Subcutaneous abdominal adipose tissue (tissue), 5 donors: ENCODE measurements around the gene ANKS1A.

Experiments used
- H3K27ac ChIP-seq: one replicate; pipeline ENCODE4 v1.7.0; 2013; ENCODE audit warnings: low read depth, mild to moderate bottlenecking, inconsistent platforms, low read length, moderate library complexity
- H3K27me3 ChIP-seq, 5 donors: one replicate each; pipeline ENCODE4 v1.7.0; 2013; ENCODE audit warnings: low read length in 5 of 5, inconsistent platforms in 1 of 5; ENCODE audit not compliant: control insufficient read depth in 5 of 5, insufficient read depth in 4 of 5
- H3K36me3 ChIP-seq, 5 donors: one replicate each; pipeline ENCODE4 v1.7.0; 2013; ENCODE audit warnings: low read length in 5 of 5; ENCODE audit not compliant: control insufficient read depth in 5 of 5, insufficient read depth in 5 of 5
- H3K4me1 ChIP-seq, 5 donors: one replicate each; pipeline ENCODE4 v1.7.0; 2013; ENCODE audit warnings: low read length in 5 of 5, mild to moderate bottlenecking in 3 of 5, moderate library complexity in 1 of 5; ENCODE audit not compliant: control insufficient read depth in 5 of 5, insufficient read depth in 5 of 5
- H3K4me3 ChIP-seq, 5 donors: one replicate each; pipeline ENCODE4 v1.7.0; 2013; ENCODE audit warnings: low read length in 5 of 5, low read depth in 1 of 5
- H3K9ac ChIP-seq, 5 donors: one replicate each; pipeline ENCODE4 v1.7.0; 2013; ENCODE audit warnings: low read length in 5 of 5, mild to moderate bottlenecking in 4 of 5, moderate library complexity in 3 of 5
- H3K9me3 ChIP-seq, 5 donors: one replicate each; pipeline ENCODE4 v1.7.0; 2013; ENCODE audit warnings: low read length in 5 of 5; ENCODE audit not compliant: control insufficient read depth in 5 of 5
- donor health status: healthy.
- donor health status: healthy.
- donor health status: healthy.
- donor health status: healthy.
- donor health status: healthy.

Gene ANKS1A

DNA sequence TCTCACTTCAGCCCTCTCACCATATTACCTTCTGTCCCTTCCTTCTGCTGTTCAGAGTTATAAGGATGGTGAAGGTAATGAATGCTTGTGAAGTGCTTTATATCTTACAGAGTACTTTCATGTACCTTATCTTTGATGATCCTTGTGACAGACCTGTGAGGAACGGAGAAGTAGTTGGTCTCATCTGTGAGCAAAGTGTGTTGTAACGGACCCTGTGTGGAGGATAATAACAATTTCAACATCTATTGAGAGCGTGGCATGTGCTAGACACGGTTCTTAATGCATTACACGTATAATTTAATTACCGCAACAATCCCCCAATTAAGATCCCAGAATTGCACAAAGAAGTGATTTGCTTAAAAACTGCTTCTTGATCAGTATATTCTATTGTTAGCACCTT is 124.6 kb downstream of the ANKS1A start:
- Histone ChIP-seq H3K36me3 (peaks cover 0 to 10% (median 0%) of the 10 kb centered on the region in 5 donors), H3K9me3 (no peaks in the 10 kb centered on the region), H3K4me1 (peaks cover 12 to 45% (median 37%) of the 10 kb centered on the region in 5 donors), H3K27me3 (no peaks in the 10 kb centered on the region), H3K4me3 (no peak overlapping the region), H3K27ac (no peak overlapping the region), H3K9ac (no peak overlapping the region)

DNA sequence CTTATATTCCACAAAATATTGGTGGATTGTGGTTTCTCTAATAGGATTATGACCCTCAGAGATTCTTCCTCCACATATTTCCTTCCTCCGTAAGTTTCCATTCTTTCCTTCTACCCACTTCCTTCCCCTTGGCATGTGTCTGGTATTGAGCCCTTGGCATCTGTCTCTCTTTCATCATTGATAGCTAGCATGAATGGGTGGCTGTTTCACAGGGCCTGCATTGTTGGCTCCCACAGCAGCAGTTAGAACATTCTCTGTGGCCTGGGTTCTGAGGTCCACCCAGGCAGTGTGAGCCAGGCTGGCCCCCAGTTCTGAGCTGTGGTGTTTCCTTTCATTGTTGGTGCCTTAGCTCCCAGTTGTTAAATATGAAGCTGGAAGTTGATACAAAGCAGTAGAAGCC is 125.3 kb downstream of the ANKS1A start:
- Histone ChIP-seq H3K36me3 (peaks cover 0 to 10% (median 0%) of the 10 kb centered on the region in 5 donors), H3K4me1 (peaks cover 12 to 51% (median 43%) of the 10 kb centered on the region in 5 donors), H3K27ac (no peak overlapping the region), H3K27me3 (no peaks in the 10 kb centered on the region), H3K9ac (no peak overlapping the region), H3K4me3 (no peak overlapping the region), H3K9me3 (no peaks in the 10 kb centered on the region)

DNA sequence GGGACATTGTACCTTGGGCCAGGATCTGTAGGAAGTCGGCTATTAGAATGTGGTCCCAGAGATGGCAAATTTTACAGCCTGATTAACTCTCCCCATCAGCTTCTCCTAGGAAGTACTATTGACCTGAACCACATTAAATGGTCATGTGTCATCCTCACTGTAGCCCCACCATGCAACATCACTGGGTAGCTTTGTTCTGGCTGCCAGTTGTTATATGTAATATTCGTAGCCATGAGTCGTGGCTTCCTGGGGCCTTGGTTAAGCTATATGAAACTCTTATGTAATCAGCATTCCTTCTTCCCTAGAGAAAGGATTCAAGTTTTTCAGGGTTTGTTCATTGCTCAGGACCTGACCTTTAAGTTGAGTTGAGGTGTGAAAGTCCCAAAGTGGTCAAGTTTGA is 125.7 kb downstream of the ANKS1A start:
- no peaks in the 10 kb centered on the region for H3K27me3 ChIP-seq
- peaks cover 12 to 53% (median 46%) of the 10 kb centered on the region in 5 donors for H3K4me1 ChIP-seq
- H3K4me3 ChIP-seq = no peak overlapping the region
- no peaks in the 10 kb centered on the region for H3K9me3 ChIP-seq
- H3K36me3 ChIP-seq = peaks cover 0 to 10% (median 0%) of the 10 kb centered on the region in 5 donors
- no peak overlapping the region for H3K9ac ChIP-seq
- H3K27ac ChIP-seq = no peak overlapping the region

DNA sequence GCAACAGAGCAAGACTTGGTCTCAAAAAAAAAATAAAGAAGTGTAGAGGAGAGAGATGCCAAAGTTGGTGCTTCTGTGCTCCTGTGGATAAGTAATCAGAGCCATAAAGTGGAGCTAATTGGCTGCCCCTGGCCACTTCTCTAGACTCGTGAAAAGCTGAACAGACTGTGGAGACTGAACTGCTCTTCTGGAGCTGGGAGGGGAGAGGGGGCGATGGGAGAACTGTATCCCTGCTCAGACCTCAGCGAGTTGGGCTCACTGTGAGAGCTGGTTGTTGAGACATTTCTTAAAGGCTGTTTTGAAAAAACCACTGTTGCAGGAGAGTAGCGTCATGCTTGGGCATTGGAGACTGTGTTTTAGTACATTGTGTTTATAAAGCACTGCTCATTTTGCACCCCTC is 126.4 kb downstream of the ANKS1A start:
- no peak overlapping the region for H3K4me3 ChIP-seq
- H3K36me3 ChIP-seq = peaks cover 0 to 14% (median 0%) of the 10 kb centered on the region in 5 donors
- H3K9ac ChIP-seq = no peak overlapping the region
- H3K27ac ChIP-seq = peak overlapping the region; percentile 90
- H3K4me1 ChIP-seq = peaks cover 12 to 56% (median 50%) of the 10 kb centered on the region in 5 donors
- no peaks in the 10 kb centered on the region for H3K9me3 ChIP-seq
- no peaks in the 10 kb centered on the region for H3K27me3 ChIP-seq

DNA sequence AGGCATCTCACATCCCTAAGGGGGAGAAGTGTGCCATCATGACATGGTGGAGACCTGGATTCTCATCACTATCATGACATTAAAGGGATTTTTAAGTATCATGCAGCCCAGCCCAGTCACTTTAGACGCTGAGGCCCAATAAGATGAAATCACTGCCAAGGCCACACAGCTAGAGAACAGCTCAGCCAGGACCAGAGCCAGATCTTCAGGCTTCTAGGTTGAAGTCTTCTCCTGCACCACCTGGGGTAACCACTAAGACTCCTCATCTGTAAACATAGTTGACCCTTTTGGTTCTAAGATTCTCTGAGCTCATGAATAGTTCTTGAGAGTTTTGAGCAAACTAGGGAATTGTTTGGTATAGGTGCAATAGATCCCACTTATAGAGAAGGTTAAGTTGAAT is 126.9 kb downstream of the ANKS1A start:
- H3K4me3 ChIP-seq = no peak overlapping the region
- peaks cover 12 to 61% (median 55%) of the 10 kb centered on the region in 5 donors for H3K4me1 ChIP-seq
- H3K9ac ChIP-seq = peak overlapping the region in 1 of 5 donors; percentile 6
- H3K36me3 ChIP-seq = peaks cover 0 to 14% (median 0%) of the 10 kb centered on the region in 5 donors
- H3K9me3 ChIP-seq = no peaks in the 10 kb centered on the region
- no peaks in the 10 kb centered on the region for H3K27me3 ChIP-seq
- H3K27ac ChIP-seq = peak overlapping the region; percentile 90

DNA sequence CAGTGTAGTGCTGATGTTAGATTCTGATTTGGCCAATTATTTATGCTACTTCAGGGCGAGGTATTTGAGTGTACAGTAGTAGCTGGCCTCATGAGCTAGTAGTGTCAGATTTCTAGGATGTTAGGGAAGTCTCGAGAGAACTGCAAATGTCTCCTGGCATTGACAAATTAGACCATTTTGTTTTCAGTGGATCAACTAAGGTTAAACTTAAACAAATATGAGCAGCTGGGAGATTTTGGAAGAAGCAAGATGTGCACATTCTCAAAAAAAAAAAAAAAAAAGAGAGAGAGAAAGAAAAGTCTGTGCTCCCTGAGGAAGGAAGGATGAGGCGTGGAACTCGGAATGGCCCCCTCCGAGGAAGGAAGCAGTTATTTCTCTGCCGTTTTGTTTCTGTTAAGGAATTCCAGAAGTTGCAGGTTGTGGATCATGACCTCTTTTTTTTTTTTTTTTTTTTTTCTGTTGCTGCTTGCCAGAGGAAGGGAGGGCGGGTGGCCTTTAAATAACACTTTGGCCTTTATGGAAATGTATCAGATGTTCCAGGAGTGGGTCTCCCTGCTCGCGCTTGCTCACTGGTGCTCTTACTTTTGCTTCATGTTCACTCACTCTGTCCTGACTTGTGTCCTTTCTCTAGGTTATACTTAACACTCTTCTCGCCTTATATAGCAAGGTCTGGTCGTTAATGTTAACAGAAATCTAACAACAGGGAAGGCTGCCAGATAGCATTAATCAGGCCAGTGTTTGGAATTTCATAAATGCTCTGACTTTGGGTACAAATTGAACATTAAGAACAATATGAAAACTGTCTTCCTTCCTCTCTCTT is 127.7 kb downstream of the ANKS1A start:
- H3K4me3 ChIP-seq = peak overlapping the region; percentile 49 to 78 (median 74)
- no peaks in the 10 kb centered on the region for H3K27me3 ChIP-seq
- peak overlapping the region; percentile 90 for H3K27ac ChIP-seq
- H3K9me3 ChIP-seq = no peaks in the 10 kb centered on the region
- H3K4me1 ChIP-seq = peaks cover 12 to 66% (median 62%) of the 10 kb centered on the region in 5 donors
- peaks cover 0 to 14% (median 0%) of the 10 kb centered on the region in 5 donors for H3K36me3 ChIP-seq
- peak overlapping the region; percentile 57 to 75 (median 68) for H3K9ac ChIP-seq

DNA sequence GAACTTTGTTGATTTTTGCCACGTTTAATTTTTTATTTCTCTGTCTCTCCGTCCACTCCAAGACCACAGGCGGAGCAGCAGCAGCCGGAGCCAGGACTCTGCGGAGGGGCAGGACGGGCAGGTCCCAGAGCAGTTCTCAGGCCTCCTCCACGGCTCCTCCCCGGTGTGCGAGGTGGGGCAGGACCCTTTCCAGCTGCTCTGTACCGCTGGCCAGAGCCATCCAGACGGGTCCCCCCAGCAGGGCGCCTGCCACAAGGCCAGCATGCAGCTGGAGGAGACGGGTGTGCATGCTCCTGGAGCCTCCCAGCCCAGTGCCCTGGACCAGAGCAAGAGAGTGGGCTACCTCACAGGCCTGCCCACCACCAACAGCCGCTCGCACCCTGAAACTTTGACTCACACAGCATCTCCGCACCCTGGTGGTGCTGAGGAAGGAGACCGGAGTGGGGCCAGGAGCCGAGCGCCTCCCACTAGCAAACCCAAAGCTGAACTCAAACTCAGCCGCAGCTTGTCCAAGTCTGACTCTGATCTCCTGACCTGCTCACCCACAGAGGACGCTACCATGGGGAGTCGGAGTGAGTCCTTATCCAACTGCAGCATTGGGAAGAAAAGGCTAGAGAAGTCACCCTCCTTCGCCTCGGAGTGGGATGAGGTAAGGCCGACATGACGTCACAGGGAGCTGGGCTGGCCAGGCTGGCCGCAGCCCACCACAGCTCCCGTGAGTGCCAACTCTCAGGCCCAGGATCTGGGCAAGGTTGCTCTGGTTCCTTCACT is 128.5 kb downstream of the ANKS1A start:
- peaks cover 0 to 14% (median 0%) of the 10 kb centered on the region in 5 donors for H3K36me3 ChIP-seq
- peak overlapping the region; percentile 68 to 78 (median 75) for H3K4me3 ChIP-seq
- no peaks in the 10 kb centered on the region for H3K9me3 ChIP-seq
- peaks cover 12 to 73% (median 63%) of the 10 kb centered on the region in 5 donors for H3K4me1 ChIP-seq
- peak overlapping the region; percentile 90 for H3K27ac ChIP-seq
- no peaks in the 10 kb centered on the region for H3K27me3 ChIP-seq
- H3K9ac ChIP-seq = peak overlapping the region; percentile 57 to 75 (median 68)

DNA sequence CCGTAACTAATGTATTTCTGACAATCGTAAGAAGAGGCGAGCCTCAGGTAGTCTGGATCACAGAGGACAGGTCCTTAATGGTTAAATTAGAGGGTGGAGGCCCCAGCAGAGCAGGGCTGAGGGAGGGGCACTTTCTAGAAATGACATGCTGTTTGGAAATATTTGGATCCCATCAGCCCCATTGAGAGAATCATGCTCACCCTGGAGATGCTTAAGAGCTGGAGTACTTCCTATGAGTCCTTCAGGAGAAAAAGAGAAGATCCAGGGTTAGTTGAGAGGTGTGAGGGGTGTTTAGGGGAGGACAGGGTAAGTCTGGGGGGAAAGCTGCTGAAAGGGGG is 129.1 kb downstream of the ANKS1A start:
- Histone ChIP-seq H3K27ac (peak overlapping the region; percentile 90), H3K9me3 (no peaks in the 10 kb centered on the region), H3K4me1 (peaks cover 13 to 78% (median 66%) of the 10 kb centered on the region in 5 donors), H3K9ac (peak overlapping the region; percentile 57 to 75 (median 68)), H3K27me3 (no peaks in the 10 kb centered on the region), H3K4me3 (peak overlapping the region in 4 of 5 donors; percentile 74 to 78 (median 76)), H3K36me3 (peaks cover 0 to 18% (median 4%) of the 10 kb centered on the region in 5 donors)

DNA sequence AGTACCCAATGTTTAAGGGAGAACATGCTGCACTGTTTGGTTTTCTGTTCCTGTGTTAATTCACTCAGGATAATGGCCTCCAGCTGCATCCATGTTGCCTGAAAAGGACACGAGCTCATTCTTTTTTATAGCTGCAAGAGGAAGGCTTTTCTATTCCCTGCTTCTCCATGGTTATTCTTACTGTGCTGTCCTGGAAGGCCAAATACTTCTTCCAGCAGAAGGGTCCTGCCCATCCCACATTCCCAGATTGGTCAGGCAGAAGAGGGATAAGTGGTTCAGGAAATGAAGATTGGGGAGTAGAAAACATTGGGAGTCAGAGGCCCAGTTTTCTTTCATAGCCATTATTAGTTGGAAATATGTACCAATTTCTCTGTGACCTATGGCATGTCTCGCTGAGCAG is 129.7 kb downstream of the ANKS1A start:
- peak overlapping the region in 3 of 5 donors; percentile 12 to 42 (median 19) for H3K9ac ChIP-seq
- H3K36me3 ChIP-seq = peaks cover 0 to 19% (median 4%) of the 10 kb centered on the region in 5 donors
- no peaks in the 10 kb centered on the region for H3K9me3 ChIP-seq
- peaks cover 14 to 84% (median 72%) of the 10 kb centered on the region in 5 donors for H3K4me1 ChIP-seq
- peak overlapping the region; percentile 90 for H3K27ac ChIP-seq
- H3K27me3 ChIP-seq = no peaks in the 10 kb centered on the region
- peak overlapping the region in 4 of 5 donors; percentile 74 to 78 (median 76) for H3K4me3 ChIP-seq
